MV-4-11 (cell line): ENCODE data around the gene ETV6.
"Not testable (repeated sequence)": the region's sequence is repeated elsewhere in the genome, so short reads cannot be mapped to it uniquely, and the experiment has no call there.

Experiments
- DNase-seq: peaks from one replicate; lab custom pipeline; 2025; lab: John Stamatoyannopoulos, UW

Gene ETV6

DNA sequence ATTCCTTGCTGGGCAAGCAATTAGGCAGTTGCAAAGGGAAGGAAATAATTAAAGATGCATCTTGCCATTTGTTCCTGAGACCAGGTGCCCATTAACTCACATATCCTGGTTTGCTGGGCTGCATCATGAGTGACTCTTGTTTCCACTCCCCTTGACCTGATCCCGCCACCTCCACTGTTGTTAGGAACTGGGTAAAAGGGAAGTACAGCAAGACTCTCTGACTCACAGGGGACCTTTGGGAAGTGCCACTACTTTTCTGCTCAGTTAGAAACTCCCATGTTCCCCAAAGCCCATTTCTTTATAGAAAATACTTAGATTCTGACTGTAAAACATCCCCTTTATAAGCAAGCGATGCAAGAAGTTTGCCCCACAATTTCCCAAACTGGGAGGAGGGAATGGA, 235.2 kb downstream of the ETV6 start:
- DNase-seq: peak; percentile 80

DNA sequence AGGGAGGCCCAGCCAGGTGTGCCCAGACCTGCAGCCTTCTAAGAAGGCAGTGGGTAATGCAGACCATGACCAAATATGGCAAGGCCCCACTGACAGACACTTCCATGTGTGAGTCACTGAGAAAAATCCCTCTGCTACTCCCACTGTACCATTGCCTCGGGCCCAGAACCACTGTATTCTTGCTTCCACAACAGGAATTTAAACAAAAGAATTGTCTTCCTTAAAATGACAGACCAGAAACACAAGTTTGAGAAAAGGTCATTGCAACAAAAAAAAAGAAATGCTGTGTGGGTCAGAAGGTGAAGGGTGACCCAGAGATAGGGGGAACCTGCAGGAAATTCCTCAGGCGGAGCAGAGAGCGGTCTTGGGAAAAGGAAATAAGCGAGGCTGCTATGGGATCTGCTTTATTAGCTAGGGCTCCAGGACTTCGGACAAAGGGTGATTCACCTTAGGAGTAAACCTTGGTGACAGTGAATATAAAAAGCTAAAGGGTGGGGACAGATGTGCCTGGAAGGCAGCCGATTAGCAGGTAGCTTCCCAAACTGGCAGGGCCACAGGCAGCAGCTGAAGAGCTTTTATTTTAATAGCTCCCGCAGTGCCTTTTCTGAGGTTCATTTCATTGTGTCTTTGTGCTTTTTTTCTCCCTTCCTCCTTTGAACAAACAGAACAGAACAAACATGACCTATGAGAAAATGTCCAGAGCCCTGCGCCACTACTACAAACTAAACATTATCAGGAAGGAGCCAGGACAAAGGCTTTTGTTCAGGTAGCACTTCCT, 236.0 kb downstream of the ETV6 start:
- DNase-seq: no peak

DNA sequence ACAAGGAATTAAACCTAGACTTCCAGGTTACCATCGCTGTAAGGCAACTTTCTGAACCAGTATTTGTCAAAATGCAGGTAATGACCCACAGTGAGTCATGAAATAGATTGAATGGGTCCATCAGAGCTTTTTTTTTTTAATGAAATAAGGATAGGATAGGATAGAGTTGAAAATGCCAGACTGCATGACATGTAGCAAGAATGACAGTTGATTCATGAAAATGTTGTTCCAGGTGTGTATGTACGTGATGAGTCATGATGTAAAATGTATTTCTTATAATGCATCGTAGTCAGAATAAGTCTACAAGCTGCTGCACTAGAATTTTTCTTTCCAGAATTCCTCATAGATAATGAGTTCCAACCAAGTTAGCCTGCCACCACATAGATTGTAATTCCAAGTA, 236.9 kb downstream of the ETV6 start:
- no peak for DNase-seq

DNA sequence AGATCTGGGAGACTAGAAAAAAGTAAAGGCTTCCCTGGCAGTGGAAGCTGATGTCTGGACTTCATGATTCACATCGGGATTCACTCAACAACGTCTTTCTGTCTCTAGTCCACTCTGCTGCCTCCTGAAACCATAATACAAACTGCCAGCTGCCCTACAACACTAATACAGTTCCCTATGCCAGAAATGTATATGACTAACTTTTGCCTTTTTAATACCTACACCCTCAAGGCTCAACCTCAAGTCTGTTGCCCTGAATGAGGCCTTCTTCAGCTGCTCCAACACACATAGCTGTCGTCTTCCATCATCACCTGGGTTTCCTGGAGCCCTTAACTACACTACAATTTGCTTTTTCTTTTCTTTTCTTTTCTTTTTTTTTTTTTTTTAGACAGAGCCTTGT, 238.6 kb downstream of the ETV6 start:
- DNase-seq: no peak

DNA sequence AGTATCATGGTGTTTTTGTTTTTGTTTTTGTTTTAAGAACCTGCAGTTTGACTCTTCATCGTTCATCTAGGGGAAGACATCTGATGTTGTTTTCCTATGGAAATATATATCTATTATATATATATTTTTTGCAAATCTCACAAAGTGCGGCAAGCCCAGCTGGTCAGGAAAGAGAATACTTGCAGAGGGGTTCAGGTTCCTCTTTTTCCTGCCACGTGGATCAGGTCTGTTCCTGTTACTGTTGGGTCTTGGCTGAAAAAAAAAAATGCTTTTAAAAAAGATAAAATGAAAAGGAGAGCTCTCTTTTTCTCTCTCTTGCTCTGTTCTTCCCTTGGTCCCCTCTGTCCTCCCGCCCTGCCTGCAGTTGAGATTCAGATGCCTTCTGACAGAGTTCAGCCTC, 241.9 kb downstream of the ETV6 start:
- DNase-seq: peak; percentile 46

DNA sequence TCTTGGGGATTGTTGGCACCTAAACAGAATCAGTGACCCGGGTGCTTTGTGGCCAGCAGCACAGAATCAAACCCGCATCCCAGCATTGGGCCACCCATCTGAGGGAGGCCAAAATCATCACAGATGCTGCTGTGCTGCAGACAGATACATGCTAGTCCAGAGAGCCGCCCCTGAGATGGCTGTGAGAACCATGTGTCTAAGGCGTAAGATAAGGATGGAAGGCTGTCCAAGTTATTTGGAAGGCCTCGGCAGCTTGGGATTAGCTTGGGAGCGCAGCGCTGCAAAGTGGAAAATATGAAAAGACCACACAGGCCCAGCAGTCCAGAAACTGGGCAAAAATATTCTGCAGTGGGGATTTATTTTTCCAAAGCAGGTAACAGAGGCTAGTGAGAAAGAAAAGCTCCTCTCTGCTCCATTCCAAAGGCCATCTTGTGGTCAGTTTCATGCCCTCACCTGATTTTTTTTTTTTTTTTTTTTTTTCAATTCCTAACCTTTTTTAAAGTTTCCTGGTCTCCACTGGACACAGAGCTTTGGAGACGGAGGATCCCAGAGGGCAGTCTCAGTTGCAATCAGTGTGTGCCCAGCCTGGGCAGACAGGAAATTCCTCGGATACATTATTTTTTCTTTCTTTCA, 242.4 kb downstream of the ETV6 start:
- no peak for DNase-seq

DNA sequence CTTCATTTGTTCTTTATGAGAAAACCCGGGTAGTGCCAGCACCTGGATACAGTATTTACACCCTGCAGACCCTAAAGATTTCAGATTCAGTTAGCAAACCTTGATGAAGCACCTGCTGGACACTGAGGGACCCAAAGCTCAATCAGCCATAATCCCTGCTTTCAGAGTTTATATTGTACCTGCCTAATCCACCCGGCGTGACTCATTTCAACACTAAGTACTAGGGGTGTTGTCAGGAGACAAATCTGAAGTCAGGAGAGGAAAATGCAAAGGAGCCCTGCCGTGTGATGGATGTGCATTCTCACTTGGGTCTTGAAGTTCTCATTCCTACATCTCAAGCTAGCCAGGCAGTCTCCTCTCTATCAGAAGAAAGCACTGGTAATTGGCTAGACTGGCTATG, 244.5 kb downstream of the ETV6 start:
- DNase-seq: no peak

DNA sequence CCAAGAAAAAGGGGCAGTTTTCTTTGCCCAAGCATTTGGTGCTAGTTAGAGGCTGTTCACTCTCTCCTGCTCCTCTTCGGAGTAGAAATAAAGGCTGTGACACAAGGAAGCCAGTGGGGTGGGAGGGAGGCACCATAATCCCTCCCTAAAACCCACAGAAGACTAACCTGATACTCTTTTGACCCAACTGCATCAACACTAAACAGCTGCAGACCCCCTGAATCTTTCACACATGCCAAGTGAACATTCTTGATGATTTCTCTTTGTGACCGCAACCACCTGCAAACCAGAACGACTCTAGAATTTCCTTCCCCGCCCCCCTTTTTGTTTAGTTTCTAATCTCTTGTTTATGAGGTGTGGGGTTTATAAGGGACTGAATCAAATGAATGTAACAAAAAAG, 245.4 kb downstream of the ETV6 start:
- DNase-seq: no peak

DNA sequence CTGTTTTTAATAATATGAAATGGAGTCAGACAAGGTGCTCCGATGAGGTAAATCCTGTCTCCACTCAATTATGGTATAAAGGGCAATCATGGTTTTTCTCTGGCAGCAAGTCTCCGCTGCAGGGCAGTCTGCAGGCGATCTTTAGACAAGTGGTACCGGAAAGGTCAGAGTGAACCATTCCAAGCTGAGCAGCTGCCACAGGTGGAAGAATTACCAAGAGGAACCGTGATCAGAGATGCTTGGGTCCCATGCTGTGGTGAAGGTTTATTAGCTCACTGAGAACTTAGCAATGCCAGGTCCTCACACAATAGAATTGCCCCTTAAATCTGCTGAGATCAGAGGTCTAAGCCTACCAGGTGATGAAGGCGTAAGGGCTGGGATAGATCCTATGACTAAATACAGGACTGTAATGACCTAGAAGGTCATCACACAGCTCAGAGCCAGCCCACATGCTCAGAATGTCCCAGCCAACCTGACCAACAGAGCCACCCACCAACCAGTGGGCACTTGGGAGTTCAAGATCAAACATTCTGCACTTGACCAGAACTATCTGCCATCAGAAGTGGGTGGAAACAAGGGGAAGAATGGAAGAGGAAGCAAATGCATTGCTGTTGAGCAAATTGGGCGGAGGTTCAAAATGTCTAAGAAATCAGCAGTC, 246.1 kb downstream of the ETV6 start:
- no peak for DNase-seq

DNA sequence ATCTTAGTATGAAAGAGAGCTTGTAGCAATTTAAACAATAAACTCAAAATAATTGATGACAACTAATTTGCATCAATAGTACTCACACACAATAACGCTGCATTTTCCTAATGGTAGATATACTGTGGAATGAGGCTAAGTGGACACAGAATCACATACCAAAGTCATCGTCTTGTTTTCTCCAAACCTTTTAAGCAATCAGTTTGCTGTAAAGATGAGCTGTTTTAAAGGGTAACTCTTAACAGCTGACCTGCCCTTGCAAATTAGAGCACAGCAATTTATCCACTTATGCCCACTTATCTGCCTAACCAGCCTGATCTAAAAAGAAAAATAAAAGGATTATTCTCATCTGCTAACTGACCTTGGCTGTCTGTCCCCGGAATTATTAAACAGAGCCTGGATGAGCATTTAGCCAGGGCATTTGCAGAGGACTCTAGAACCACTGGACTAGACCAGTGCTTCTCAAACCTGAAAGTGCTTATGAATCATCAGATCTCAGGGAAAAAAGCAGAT, 247.0 kb downstream of the ETV6 start:
- no peak for DNase-seq

DNA sequence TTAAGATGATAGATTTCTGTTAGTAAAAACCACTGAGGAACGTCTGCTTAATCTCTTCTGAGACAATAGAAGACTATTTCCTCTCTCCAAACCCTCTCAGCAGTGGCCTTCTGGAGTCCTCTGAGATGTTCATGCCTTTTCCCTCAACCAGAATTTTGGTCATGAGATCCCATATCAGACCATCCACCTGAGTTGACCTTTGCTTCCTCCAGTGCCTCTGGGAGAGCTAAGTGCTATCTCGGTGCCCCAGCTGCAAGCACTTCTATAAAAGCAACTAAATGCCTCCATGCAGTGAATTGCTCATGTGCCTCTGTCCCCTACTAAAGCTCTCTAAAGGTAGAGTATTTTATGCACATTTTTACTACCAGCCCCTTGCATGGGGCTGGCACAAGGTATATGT, 248.4 kb downstream of the ETV6 start:
- no peak for DNase-seq

DNA sequence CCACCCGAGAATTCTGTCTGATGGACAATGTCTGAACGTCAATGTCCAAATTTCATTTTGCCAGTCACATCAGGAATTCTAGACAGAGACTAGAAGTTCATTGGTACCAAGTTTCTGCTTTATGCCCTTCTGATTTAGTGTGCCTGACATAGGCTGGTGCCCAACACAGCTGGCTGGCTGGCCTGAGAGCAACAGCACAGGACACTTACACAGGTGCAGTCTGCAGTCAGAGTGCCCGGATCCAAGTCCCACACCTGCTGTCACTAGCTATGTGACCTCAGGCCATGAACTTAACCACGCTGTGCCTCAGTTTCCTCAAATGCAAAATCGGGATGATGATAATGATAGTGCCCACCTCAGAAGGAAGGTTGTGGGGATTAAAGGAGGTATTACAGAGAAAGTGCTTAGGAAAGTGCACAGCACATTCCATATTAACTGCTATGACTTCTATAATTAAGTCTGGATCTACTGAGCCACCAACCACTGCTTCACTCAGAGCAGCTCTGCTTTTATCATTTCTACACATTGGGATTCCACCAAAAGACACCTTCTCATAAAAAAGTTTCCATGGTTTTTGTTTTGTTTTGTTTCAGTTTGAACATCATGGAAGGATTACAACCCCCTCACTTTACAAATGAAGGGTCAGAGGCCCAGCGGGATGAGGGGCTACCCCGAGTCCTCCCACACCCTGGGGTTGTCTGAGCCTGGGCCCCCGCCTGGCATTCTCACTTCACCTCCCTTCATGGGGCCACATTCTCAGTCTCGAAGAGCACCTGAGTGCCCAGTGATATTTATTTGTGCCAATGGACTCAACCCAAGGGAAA, 252.4 kb downstream of the ETV6 start:
- no peak for DNase-seq

DNA sequence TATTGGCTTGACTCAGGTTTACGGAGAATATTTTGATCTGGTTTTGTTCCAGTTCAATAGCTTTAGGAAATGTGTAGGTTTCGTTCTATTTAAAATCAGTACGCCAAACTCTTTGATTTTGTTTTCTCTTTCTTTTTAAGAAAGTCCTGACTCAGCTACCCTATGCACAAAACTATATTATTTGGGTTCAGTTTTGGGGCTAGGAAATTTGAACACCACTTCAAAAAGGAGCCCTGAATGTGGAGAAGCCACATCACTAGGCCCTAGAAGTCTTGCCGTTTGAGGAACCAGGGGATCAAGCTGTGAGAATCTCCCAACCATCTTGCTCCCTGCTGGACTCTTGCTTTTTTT, 253.0 kb downstream of the ETV6 start:
- no peak for DNase-seq

DNA sequence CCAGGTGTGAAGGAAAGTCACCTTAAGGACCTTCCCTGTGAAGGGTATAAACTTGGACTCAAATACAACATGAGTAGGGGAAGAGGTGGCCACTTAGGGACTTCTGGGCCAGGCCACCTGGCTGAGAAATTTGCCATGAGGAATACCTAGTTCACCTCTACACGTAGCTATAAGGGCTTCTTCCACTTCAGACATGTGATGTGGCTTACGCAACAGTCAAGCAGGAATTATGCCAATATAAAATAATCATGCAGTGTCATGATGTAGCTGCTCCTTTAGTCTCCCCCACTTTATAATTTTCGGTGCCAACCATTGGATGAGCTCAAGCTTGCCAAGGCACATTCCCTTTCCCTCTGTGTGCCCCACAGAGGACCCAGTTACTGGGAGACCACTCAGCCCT, 254.7 kb downstream of the ETV6 start:
- DNase-seq: no peak

DNA sequence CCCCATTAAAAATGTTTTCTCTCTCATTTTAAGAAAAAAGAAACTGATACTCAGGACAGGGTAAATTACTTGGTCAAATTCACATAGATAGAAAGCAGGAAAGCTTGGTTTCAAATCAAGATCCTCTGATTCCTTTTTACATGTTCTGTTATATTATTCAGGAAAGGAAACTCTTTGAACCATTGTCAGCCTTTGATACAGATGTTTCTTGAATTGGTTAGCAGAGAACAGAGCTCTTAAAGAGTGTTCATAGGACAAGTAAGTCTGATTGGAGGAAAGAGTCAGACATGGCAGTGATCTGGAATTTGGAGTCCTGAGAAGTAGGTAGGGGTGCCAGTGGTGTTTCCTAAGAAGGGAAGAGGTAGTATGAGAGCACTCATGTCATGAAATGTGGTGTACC, 256.1 kb downstream of the ETV6 start:
- DNase-seq: no peak

DNA sequence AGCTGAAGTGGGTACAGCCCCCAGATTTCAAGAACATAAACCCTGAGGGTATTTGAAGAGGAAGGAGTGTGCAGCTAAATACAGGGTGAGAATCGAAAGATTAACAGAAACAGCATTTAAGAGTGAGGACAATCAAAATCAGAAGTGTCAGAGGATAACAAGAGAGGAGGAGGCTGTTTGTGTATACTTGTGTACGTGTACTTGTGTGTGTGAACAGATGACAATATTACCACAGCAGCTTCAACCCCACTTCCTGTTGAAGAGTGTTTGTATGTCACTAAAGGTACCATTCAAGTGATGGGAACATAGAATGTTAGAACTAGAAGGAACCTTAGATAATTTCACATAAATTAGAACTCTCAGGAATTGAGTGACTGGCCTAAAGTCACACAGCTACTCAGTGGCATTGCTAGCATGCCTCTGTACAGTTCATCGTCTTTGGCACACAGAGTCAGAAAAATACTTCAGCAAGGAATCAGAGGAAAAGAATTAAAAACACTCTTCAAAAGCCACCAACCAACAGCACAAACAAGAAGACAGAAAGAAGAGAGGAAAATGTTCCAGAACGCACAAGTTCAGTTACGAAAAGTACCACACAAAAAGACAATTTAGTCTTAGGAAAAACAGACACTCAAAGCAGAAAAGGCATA, 256.9 kb downstream of the ETV6 start:
- DNase-seq: no peak

DNA sequence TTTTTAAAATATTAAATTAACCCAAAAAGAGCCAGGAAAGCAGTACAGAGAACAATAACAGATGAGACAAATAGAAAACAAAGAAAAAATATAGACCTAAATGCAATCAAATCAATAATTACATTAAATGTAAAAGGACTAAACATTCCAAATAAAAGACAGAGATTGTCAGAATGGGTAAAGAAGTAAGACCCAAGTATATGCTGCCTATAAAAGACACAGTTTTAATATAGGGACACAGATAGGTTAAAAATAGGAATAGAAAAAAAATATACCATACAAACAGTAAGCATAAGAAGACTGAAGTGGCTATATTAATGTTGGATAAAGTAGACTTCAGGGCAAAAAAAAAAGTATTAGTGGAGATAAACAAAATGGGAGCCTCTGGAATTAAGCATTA, 258.2 kb downstream of the ETV6 start:
- no peak for DNase-seq

DNA sequence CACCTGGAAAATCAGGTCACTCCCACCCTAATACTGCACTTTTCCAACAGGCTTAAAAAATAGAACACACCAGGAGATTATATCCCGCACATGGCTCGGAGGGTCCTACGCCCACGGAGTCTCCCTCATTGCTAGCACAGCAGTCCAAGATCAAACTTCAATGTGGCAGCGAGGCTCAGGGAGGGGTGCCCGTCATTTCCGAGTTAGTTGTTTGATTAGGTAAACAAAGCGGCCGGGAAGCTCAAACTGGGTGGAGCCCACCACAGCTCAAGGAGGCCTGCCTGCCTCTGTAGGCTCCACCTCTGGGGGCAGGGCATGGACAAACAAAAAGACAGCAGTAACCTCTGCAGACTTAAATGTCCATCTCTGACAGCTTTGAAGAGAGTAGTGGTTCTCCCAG, 259.9 kb downstream of the ETV6 start:
- DNase-seq: not testable (repeated sequence)

DNA sequence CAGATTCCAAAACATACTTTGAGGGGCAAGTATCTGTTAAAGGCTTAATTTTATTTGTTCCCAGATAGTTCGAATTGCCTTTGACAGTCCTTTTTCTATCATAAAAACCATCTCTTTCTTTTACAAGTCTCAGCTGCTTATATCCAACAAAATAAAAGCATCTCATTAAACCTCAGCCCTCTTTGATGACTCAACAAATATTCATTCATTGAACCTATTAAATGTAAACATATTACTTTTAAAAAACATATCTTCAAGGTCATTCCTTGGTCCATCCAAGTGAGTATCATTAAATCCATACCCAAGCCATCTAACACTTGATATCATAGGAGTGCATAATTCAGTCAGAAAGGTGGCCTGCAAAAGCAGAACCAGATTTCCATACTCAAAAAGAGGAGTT, 266.6 kb downstream of the ETV6 start:
- DNase-seq: no peak

DNA sequence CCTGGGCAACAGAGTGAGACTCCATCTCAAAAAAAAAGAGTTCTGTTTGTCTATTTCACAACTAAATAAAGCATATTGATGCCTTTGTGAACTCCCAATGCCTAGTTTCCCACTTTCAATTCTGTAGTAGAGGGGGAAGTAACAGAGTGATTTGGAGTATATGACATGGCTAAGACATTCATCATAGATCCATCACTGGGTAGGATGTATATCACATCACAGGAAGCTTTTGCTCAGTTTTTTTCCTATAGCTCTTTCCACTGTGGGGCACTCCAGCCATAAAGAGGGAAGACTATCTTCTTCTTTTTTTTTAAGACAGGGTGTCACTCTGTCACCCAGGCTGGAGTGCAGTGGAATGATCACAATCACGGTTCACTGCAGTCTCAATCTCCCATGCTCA, 267.3 kb downstream of the ETV6 start:
- peak; percentile 47 for DNase-seq

DNA sequence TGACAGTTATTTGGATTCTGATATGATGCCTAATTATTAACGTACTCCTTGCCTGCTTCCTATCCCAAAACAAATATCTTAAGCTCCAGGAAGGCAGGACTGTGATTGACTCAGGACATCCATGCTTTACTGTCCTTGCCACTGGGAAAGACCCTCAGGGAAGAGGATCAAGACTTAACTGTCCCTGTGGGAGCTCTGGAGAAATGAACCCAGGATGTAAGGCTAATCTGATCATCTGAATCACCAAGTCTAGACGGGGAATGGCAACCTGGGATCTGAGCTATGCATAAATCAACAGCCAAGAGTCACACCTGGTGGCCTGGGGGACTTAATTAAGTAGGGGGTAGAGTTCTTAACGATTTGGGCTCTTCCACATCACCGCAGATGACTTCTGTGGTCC, 268.0 kb downstream of the ETV6 start:
- no peak for DNase-seq

DNA sequence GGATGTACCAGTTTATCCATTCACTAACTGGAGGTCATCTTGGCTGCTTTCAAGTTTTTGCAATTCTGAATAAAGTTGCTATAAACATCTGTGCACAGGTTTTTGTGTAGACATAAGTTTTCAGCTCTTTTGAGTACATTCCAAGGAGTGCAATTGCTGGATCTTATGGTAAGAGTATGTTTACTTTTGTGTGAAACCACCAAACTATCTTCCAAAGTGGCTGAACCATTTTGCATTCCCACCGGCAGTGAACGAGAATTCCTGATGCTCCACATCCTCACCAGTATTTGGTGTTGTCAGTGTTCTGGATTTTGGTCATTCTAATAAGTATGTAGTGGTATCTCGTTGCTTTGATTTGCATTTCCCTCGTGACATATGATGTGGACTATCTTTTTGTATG, 270.8 kb downstream of the ETV6 start:
- no peak for DNase-seq
